ENCODE measurements around the gene CTIF. TPM values are rescaled to one million over a fixed set of nuclear protein-coding genes. Genes with fewer than 3 reads are reported as not detected.

Gene CTIF
- total RNA-seq, 1 experiment from 2014 or later, result 13.6 TPM

GRCh38 chr18:48525671-48526070, 13.2 kb upstream of the CTIF start:
- Histone ChIP-seq H3K4me1 (peaks cover 4% of the 10 kb centered on the region; the same call in 1 of the 2 replicates), H3K27ac (no peak overlapping the region), H3K36me3 (no peaks in the 10 kb centered on the region), H3K9me3 (replicated peaks) (no peaks in the 10 kb centered on the region), H3K4me3 (no peak overlapping the region), H3K27me3 (no peaks in the 10 kb centered on the region)
- DNase-seq, result no peak

GRCh38 chr18:48527461-48527860, 11.4 kb upstream of the CTIF start:
- Histone ChIP-seq H3K9me3 (replicated peaks) (no peaks in the 10 kb centered on the region), H3K27ac (no peak overlapping the region), H3K4me1 (peaks cover 6% of the 10 kb centered on the region; the same call in 1 of the 2 replicates), H3K36me3 (no peaks in the 10 kb centered on the region), H3K4me3 (no peak overlapping the region), H3K27me3 (no peaks in the 10 kb centered on the region)
- DNase-seq, result no peak

- H3K4me1 ChIP-seq, result peaks cover 6% of the 10 kb centered on the region; the same call in 1 of the 2 replicates
- DNase-seq, result no peak
- H3K27me3 ChIP-seq, result no peaks in the 10 kb centered on the region
- no peaks in the 10 kb centered on the region for H3K36me3 ChIP-seq
- no peaks in the 10 kb centered on the region for H3K9me3 ChIP-seq (replicated peaks)
- no peak overlapping the region for H3K4me3 ChIP-seq
- no peak overlapping the region for H3K27ac ChIP-seq
These were observed 10.0 kb upstream of the CTIF start for GRCh38 chr18:48528861-48529260.

GRCh38 chr18:48529796-48530195, 9.0 kb upstream of the CTIF start:
- DNase-seq, result peak in 1 of 2 experiments; percentile 9
- Histone ChIP-seq H3K27ac (no peak overlapping the region), H3K4me1 (peaks cover 6% of the 10 kb centered on the region; the same call in 1 of the 2 replicates), H3K27me3 (no peaks in the 10 kb centered on the region), H3K36me3 (no peaks in the 10 kb centered on the region), H3K4me3 (no peak overlapping the region), H3K9me3 (replicated peaks) (no peaks in the 10 kb centered on the region)

GRCh38 chr18:48530399-48531081, 8.3 kb upstream of the CTIF start:
- H3K36me3 ChIP-seq, result no peaks in the 10 kb centered on the region
- no peak for DNase-seq
- H3K4me1 ChIP-seq, result peaks cover 6% of the 10 kb centered on the region; the same call in 1 of the 2 replicates
- H3K9me3 ChIP-seq (replicated peaks), result no peaks in the 10 kb centered on the region
- no peak overlapping the region for H3K27ac ChIP-seq
- no peaks in the 10 kb centered on the region for H3K27me3 ChIP-seq
- H3K4me3 ChIP-seq, result no peak overlapping the region

GRCh38 chr18:48531082-48531403, 7.8 kb upstream of the CTIF start:
- Histone ChIP-seq H3K4me1 (peaks cover 6% of the 10 kb centered on the region; the same call in 1 of the 2 replicates), H3K9me3 (replicated peaks) (no peaks in the 10 kb centered on the region), H3K27me3 (no peaks in the 10 kb centered on the region), H3K36me3 (no peaks in the 10 kb centered on the region), H3K27ac (no peak overlapping the region), H3K4me3 (no peak overlapping the region)
- DNase-seq, result no peak

- Histone ChIP-seq H3K36me3 (no peaks in the 10 kb centered on the region), H3K27me3 (no peaks in the 10 kb centered on the region), H3K4me3 (no peak overlapping the region), H3K27ac (no peak overlapping the region), H3K9me3 (replicated peaks) (no peaks in the 10 kb centered on the region), H3K4me1 (peaks cover 6% of the 10 kb centered on the region; the same call in 1 of the 2 replicates)
- DNase-seq, result no peak
These were observed 6.9 kb upstream of the CTIF start for GRCh38 chr18:48531908-48532307.

- Histone ChIP-seq H3K4me3 (no peak overlapping the region), H3K9me3 (replicated peaks) (no peaks in the 10 kb centered on the region), H3K36me3 (no peaks in the 10 kb centered on the region), H3K4me1 (peaks cover 6% of the 10 kb centered on the region; the same call in 1 of the 2 replicates), H3K27me3 (no peaks in the 10 kb centered on the region), H3K27ac (no peak overlapping the region)
- DNase-seq, result no peak
These were observed 5.3 kb upstream of the CTIF start for GRCh38 chr18:48533340-48534070.

- no peaks in the 10 kb centered on the region for H3K9me3 ChIP-seq (replicated peaks)
- DNase-seq, result no peak
- no peaks in the 10 kb centered on the region for H3K27me3 ChIP-seq
- H3K4me3 ChIP-seq, result no peak overlapping the region
- H3K27ac ChIP-seq, result no peak overlapping the region
- H3K36me3 ChIP-seq, result no peaks in the 10 kb centered on the region
- peaks cover 6% of the 10 kb centered on the region; the same call in 1 of the 2 replicates for H3K4me1 ChIP-seq
These were observed 4.5 kb upstream of the CTIF start for GRCh38 chr18:48534364-48534763.

GRCh38 chr18:48535956-48536355, 2.9 kb upstream of the CTIF start:
- Histone ChIP-seq H3K27me3 (no peaks in the 10 kb centered on the region), H3K4me3 (no peak overlapping the region), H3K36me3 (no peaks in the 10 kb centered on the region), H3K4me1 (no peaks in the 10 kb centered on the region; the same call in 1 of the 2 replicates), H3K9me3 (replicated peaks) (no peaks in the 10 kb centered on the region), H3K27ac (no peak overlapping the region)
- no peak for DNase-seq

GRCh38 chr18:48536516-48536915, 2.3 kb upstream of the CTIF start:
- no peaks in the 10 kb centered on the region for H3K4me1 ChIP-seq
- H3K27ac ChIP-seq, result no peak overlapping the region
- H3K4me3 ChIP-seq, result no peak overlapping the region
- H3K36me3 ChIP-seq, result no peaks in the 10 kb centered on the region
- H3K27me3 ChIP-seq, result no peaks in the 10 kb centered on the region
- DNase-seq, result no peak
- no peaks in the 10 kb centered on the region for H3K9me3 ChIP-seq (replicated peaks)

GRCh38 chr18:48539406-48540250, 797 bp downstream of the CTIF start:
- Histone ChIP-seq H3K9me3 (replicated peaks) (no peaks in the 10 kb centered on the region), H3K27me3 (no peaks in the 10 kb centered on the region), H3K4me3 (peak overlapping the region; percentile 76), H3K27ac (peak overlapping the region; percentile 81), H3K4me1 (peaks cover 7% of the 10 kb centered on the region; the same call in 1 of the 2 replicates), H3K36me3 (no peaks in the 10 kb centered on the region)
- DNase-seq, result peak; percentile 61 to 67

- Histone ChIP-seq H3K27ac (peak overlapping the region; percentile 81), H3K4me3 (peak overlapping the region; percentile 76), H3K36me3 (no peaks in the 10 kb centered on the region), H3K27me3 (no peaks in the 10 kb centered on the region), H3K4me1 (peaks cover 8% of the 10 kb centered on the region; the same call in 1 of the 2 replicates), H3K9me3 (replicated peaks) (no peaks in the 10 kb centered on the region)
- peak; percentile 66 to 68 for DNase-seq
These were observed 1.6 kb downstream of the CTIF start for GRCh38 chr18:48540251-48541025.

Measured in SJCRH30 (cell line).